IPS-15b (cell line): ENCODE data around the gene BCAS4.
"Not testable (repeated sequence)": the region's sequence is repeated elsewhere in the genome, so short reads cannot be mapped to it uniquely, and the experiment has no call there.

Experiments
- H3K27me3 ChIP-seq: one replicate; pipeline ENCODE4 v1.6.1; 2013; ENCODE audit warnings: low read length; ENCODE audit not compliant: control insufficient read depth, insufficient read depth
- H3K36me3 ChIP-seq: one replicate; pipeline ENCODE4 v1.6.1; 2013; ENCODE audit warnings: low read length; ENCODE audit not compliant: control insufficient read depth, insufficient read depth
- H3K4me1 ChIP-seq: one replicate; pipeline ENCODE4 v1.6.1; 2013; ENCODE audit warnings: mild to moderate bottlenecking, low read length; ENCODE audit not compliant: control insufficient read depth, insufficient read depth
- H3K4me3 ChIP-seq: one replicate; pipeline ENCODE4 v1.5.1; 2013; ENCODE audit warnings: low read depth, low read length
- H3K9ac ChIP-seq: one replicate; pipeline ENCODE4 v1.6.1; 2013; ENCODE audit warnings: low read depth, mild to moderate bottlenecking, low read length
- H3K9me3 ChIP-seq: one replicate; pipeline ENCODE4 v1.6.1; 2013; ENCODE audit warnings: mild to moderate bottlenecking, low read length; ENCODE audit not compliant: control insufficient read depth, insufficient read depth

Gene BCAS4

DNA sequence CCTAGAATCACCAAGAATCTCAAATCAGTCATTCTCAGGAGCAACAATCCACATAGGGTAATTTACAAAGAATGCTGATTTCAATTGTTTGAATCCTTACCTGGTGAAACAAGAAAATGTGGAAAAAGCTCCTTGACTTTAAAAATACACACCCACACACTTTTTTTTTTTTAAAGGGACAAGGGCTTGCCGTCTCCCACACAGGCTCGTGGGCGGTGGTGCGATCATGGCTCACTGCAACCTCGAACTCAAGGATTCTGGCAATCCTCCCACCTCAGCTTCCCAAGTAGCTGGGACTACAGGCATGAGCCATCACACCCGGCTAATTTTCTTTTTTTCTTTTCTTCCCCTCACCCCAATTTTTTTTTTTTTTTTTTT is 32.8 kb upstream of the BCAS4 start:
- H3K4me3 ChIP-seq = no peak overlapping the region
- no peak overlapping the region for H3K9ac ChIP-seq
- no peaks in the 10 kb centered on the region for H3K36me3 ChIP-seq

DNA sequence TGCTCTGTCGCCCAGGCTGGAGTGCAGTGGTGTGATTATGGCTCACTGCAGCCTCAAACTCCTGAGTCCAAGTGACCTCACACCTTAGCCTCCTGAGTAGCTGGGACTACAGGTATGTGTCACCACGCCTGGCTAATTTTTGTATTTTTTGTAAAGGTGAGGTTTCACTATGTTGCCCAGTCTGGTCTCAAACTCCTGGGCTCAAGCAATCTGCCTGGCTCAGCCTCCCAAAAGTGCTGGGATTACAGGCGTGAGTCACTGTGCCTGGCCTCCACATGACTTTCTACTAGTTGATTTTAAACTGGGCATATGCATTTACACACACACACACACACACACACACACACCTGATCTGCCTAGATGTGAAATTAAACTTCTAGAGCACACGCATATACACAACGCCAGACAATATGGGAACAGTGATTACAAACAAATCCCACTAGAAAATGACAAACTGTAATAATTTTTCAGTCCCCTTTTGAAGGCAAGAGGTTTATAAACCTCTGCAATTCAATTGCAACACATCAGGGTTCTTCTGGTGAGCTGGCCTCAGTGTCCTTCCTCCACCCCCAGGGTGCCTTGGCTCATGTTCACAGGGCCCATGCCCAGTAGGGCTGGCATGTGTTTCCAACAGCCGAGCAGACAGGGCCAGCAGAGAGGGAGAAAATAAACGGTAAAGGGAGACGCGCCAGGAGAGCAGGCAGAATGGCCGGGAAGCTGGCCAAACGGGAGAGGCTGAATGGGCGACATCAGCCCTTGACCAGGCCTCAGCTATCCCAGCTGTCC is 32.2 kb upstream of the BCAS4 start:
- Histone ChIP-seq H3K4me3 (no peak overlapping the region), H3K4me1 (peaks cover 9% of the 10 kb centered on the region), H3K27me3 (no peaks in the 10 kb centered on the region), H3K9ac (no peak overlapping the region), H3K36me3 (no peaks in the 10 kb centered on the region), H3K9me3 (no peaks in the 10 kb centered on the region)

More for the DNA sequence above, 32.8 kb upstream of the BCAS4 start:
- Histone ChIP-seq H3K4me1 (peaks cover 8% of the 10 kb centered on the region), H3K9me3 (no peaks in the 10 kb centered on the region), H3K27me3 (no peaks in the 10 kb centered on the region)

DNA sequence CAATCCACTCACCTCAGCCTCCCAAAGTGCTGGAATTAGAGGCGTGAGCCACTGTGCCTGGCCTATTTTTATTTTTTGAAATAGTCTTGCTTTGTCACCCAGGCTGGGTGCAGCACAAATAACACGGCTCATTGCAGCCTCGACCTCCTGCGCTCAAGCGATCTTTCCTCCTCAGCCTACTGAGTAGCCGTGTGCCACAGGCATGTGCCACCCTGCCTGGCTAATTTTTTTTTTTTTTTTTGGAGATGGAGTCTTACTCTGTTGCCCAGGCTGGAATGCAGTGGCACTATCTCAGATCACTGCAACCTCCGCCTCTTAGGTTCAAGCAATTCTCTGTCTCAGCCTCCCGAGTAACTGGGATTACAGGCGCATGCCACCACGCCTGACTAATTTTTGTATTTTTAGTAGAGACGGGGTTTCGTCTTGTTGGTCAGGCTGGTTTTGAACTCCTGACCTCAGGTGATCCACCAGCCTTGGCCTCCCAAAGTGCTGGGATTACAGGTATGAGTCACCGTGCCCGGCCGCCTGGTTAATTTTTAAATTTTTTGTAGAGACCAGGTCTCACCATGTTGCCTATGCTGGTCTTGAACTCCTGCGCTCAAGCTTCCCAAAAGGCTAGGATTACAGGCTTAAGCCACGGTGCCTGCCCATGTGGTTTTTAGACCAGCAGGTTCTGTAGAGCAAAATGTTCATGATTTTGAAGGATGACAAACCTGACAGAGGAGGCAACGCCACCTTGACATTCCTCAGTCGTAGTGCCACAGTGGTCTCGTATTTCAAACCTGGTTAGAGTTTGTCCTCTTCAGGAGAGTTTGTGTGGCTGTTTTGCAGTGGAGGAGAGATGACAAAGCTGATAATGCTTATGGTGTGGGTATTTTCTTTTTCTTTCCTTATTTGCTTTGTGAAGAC is 31.1 kb upstream of the BCAS4 start:
- not testable (repeated sequence) for H3K36me3 ChIP-seq, H3K27me3 ChIP-seq, H3K4me3 ChIP-seq, H3K9me3 ChIP-seq, H3K9ac ChIP-seq
- H3K4me1 ChIP-seq = peaks cover 12% of the 10 kb centered on the region

DNA sequence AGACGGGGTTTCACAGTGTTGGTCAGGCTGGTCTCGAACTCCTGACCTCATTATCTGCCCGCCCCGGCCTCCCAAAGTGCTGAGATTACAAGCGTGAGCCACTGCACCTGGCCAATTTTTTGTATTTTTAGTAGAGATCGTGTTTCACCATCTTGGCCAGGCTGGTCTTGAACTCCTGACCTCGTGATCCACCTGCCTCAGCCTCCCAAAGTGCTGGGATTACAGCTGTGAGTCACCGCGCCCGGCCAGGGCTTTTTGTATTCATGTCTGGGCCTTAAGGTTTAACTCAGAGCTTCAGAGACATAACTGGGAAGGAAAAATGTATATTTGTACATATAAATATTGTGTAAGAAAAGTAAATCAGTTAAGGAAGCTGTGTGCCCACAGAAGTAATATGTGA is 29.6 kb upstream of the BCAS4 start:
- H3K9me3 ChIP-seq, H3K36me3 ChIP-seq, H3K9ac ChIP-seq, H3K4me3 ChIP-seq, H3K27me3 ChIP-seq: not testable (repeated sequence)
- peaks cover 12% of the 10 kb centered on the region for H3K4me1 ChIP-seq

DNA sequence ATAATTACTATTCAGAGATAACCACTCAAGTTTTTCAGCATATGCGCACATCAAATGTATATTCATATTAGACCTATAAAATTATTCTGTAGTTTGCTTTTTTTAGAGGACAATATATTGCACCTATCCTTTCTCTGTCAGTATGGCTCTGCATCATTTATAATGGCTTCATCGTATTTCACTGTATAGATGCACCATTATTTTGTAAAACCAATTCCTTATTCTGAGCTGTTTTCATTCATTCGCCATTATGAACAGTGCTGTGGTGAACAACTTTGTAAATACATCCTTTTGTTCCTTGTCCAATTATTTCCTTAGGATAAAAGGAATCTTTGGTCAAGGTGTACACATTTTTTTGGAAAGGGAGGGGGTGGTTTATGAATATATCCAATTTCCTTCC is 29.2 kb upstream of the BCAS4 start:
- Histone ChIP-seq H3K4me1 (peaks cover 12% of the 10 kb centered on the region), H3K9ac (no peak overlapping the region), H3K9me3 (no peaks in the 10 kb centered on the region), H3K36me3 (no peaks in the 10 kb centered on the region), H3K4me3 (no peak overlapping the region), H3K27me3 (no peaks in the 10 kb centered on the region)

GRCh38 chr20:50766955-50767809 is 27.7 kb upstream of the BCAS4 start:
- H3K36me3 ChIP-seq, H3K4me1 ChIP-seq: not testable (repeated sequence)

DNA sequence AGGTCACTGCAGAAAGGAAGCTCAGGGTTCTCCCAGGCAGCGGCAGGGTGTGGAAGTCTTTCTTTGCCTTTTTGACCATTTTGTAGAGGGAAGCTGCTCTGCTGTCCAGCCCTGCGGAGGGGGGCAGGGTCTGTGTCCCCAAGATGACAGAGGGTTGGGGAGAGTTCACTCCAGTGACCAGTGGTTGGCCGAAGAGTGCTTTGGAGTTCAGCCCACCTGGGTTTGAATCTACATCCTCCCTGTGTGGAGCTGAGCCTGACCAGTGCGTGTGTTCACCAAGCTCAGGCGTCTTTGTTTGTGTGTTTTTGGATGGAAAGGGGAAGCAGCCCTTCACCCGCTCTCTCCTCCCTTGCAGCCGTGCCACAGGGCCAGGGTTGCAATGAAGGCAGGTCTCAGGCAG is 25.9 kb upstream of the BCAS4 start:
- not testable (repeated sequence) for H3K27me3 ChIP-seq, H3K9ac ChIP-seq, H3K4me3 ChIP-seq, H3K4me1 ChIP-seq, H3K36me3 ChIP-seq, H3K9me3 ChIP-seq

More at GRCh38 chr20:50766955-50767809, 27.7 kb upstream of the BCAS4 start:
- H3K27me3 ChIP-seq, H3K9me3 ChIP-seq, H3K9ac ChIP-seq: not testable (repeated sequence)
- H3K4me3 ChIP-seq = peak overlapping the region; percentile 20

GRCh38 chr20:50769551-50770085 is 25.2 kb upstream of the BCAS4 start:
- not testable (repeated sequence) for H3K4me1 ChIP-seq, H3K27me3 ChIP-seq, H3K9ac ChIP-seq, H3K9me3 ChIP-seq, H3K36me3 ChIP-seq, H3K4me3 ChIP-seq

DNA sequence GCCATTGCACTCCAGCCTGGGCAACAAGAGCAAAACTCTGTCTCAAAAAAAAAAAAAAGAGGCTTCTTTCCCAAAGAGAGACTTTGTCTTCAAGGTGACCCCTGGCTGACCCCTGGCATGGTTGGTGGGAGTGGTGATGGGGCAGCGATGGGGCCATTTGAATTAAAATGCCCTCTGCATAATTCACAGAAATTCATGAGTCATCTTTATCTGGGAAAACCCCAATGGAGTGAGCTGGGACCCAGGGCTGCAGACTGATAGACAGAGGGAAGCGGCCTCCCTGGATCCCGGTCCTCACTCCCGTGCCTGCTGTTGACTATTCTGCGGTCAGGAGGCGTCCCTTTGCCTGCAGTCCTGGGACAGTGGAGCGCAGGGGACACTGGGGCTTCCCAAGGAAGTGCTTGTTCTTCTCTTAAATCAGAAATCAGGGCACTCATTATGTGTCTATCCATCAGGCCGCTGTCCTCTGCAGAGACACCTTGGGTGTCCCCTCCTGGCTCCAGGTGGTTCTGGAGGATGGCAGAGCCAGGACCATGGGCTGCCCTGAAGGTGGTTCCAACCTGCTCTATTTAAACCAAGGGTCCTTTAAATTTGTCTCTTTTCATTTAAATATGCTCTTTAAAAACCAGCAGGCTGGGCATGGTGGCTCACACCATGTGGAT is 23.3 kb upstream of the BCAS4 start:
- not testable (repeated sequence) for H3K4me1 ChIP-seq, H3K9me3 ChIP-seq, H3K4me3 ChIP-seq, H3K36me3 ChIP-seq, H3K9ac ChIP-seq, H3K27me3 ChIP-seq

GRCh38 chr20:50772420-50773185 is 22.3 kb upstream of the BCAS4 start:
- Histone ChIP-seq H3K4me1 (peaks cover 3% of the 10 kb centered on the region), H3K4me3 (no peak overlapping the region), H3K9ac (no peak overlapping the region), H3K27me3 (no peaks in the 10 kb centered on the region), H3K36me3 (no peaks in the 10 kb centered on the region), H3K9me3 (no peaks in the 10 kb centered on the region)
